Erythroblast (primary cell): ENCODE results near the gene ARSK.

Experiments
- GATA1 ChIP-seq: IDR thresholded peaks from 2 replicates; pipeline ENCODE4 v1.6.1; 2011; ENCODE audit warnings: low read depth, mild to moderate bottlenecking, control low read depth, low read length, moderate library complexity
- POLR2A ChIP-seq: IDR thresholded peaks from 2 replicates; pipeline ENCODE4 v1.6.1; 2011; ENCODE audit warnings: mild to moderate bottlenecking, low read length

- TF ChIP-seq POLR2A: no peak
- no peak for TF ChIP-seq GATA1
Observed at GRCh38 chr5:95631255-95631958, 76.5 kb downstream of the ARSK start.
